GM13977 (cell line): ENCODE data around the gene NEK11.

Source experiments
- DNase-seq: peaks from one replicate; pipeline ENCODE4 v3.0.0; 2012; ENCODE audit warnings: low spot score
- CTCF ChIP-seq: IDR thresholded peaks from 2 replicates; pipeline ENCODE4 v1.5.1; 2012; ENCODE audit warnings: mild to moderate bottlenecking, control low read depth; ENCODE audit not compliant: insufficient read depth; ENCODE audit errors: extremely low read depth, missing control alignments
- in situ Hi-C: fragments of 300-500 bp; cut with MboI; formaldehyde crosslinking; loops from one replicate; pipeline ENCODE4 v1.12.0; 2022; ENCODE audit warnings: low sequenced_read_pairs, low pct_unique_long_range_greater_than_20kb, mixed read lengths, inconsistent platforms; ENCODE audit not compliant: unreplicated experiment

NEK11 gene

GRCh38 chr3:131393868-131394267 lies 367.2 kb downstream of the NEK11 start:
- in situ Hi-C loops = no loop called here
- no peak for DNase-seq
- no peak for TF ChIP-seq CTCF

- DNase-seq = no peak
- in situ Hi-C loops = no loop called here
- no peak for TF ChIP-seq CTCF
These were observed 367.7 kb downstream of the NEK11 start for GRCh38 chr3:131394400-131394799.

- in situ Hi-C loops = no loop called here
- TF ChIP-seq CTCF = no peak
- no peak for DNase-seq
These were observed 369.5 kb downstream of the NEK11 start for GRCh38 chr3:131396170-131396569.

- no peak for DNase-seq
- TF ChIP-seq CTCF = no peak
- in situ Hi-C loops = no loop called here
These were observed 371.2 kb downstream of the NEK11 start for GRCh38 chr3:131397889-131398288.
